OCI-LY3 (cell line): ENCODE results near the gene SULT1C4.

ENCODE experiments used
- H2AFZ ChIP-seq: fragments of 200-600, 300-600 bp; shearing (Covaris generic); 2 replicates; pipeline ENCODE4 v1.6.0; 2014; ENCODE audit warnings: antibody characterized with exemption, low read depth, low read length
- H3K27ac ChIP-seq: fragments of 200-600, 300-600 bp; sonication (generic); 2 replicates; pipeline ENCODE4 v1.5.1; 2014; ENCODE audit warnings: mild to moderate bottlenecking, low read length, moderate library complexity, mixed read lengths
- H3K27me3 ChIP-seq: fragments of 200-600, 300-600 bp; sonication (generic); 2 replicates; pipeline ENCODE4 v1.6.1; 2014; ENCODE audit warnings: low read depth, low read length, mixed read lengths
- H3K36me3 ChIP-seq: fragments of 200-600, 300-600 bp; sonication (generic); replicated peaks from 2 replicates; pipeline ENCODE3; 2014; ENCODE audit warnings: low read depth, low read length, mixed read lengths
- H3K4me1 ChIP-seq: fragments of 300-600, 200-600 bp; sonication (generic); 2 replicates; pipeline ENCODE4 v1.6.1; 2014; ENCODE audit warnings: low read length, mixed read lengths
- H3K4me2 ChIP-seq: fragments of 200-600, 300-600 bp; sonication (generic); 2 replicates; pipeline ENCODE4 v1.6.1; 2014; ENCODE audit warnings: low read length, mixed read lengths
- H3K4me3 ChIP-seq: fragments of 300-600, 200-600 bp; sonication (generic); 2 replicates; pipeline ENCODE4 v1.5.1; 2014; ENCODE audit warnings: antibody characterized with exemption, mild to moderate bottlenecking, low read length, moderate library complexity
- H3K79me2 ChIP-seq: fragments of 300-600, 200-600 bp; shearing (Covaris generic); 2 replicates; pipeline ENCODE4 v1.6.1; 2014; ENCODE audit warnings: mild to moderate bottlenecking, low read length, mixed read lengths
- H3K9ac ChIP-seq: fragments of 300-600, 200-600 bp; shearing (Covaris generic); 2 replicates; pipeline ENCODE4 v1.6.0; 2014; ENCODE audit warnings: mild to moderate bottlenecking, low read length, moderate library complexity
- H3K9me3 ChIP-seq: fragments of 200-600, 300-600 bp; shearing (Covaris generic); 2 replicates; pipeline ENCODE4 v1.6.1; 2014; ENCODE audit warnings: low read length, mixed read lengths; ENCODE audit not compliant: insufficient read depth
- H4K20me1 ChIP-seq: fragments of 200-600, 300-600 bp; sonication (generic); 2 replicates; pipeline ENCODE4 v1.6.1; 2016; ENCODE audit warnings: low read length, mixed read lengths; ENCODE audit not compliant: insufficient read depth
- CTCF ChIP-seq: fragments of 200-600, 300-600 bp; sonication (generic); IDR thresholded peaks from 2 replicates; pipeline ENCODE4 v1.5.1; 2014; ENCODE audit warnings: antibody characterized with exemption, low read length, low read depth
- EZH2phosphoT487 ChIP-seq: fragments of 200-600 bp; shearing (Covaris generic); IDR thresholded peaks from 2 replicates; pipeline ENCODE4 v1.6.1; 2018; ENCODE audit warnings: antibody characterized with exemption, mixed run types, low read depth

The SULT1C4 gene

GRCh38 chr2:108401800-108402199 is 24.0 kb downstream of the SULT1C4 start:
- Histone ChIP-seq H3K79me2 (no peaks in the 10 kb centered on the region), H3K27me3 (no peaks in the 10 kb centered on the region), H3K9ac (no peak overlapping the region), H4K20me1 (no peaks in the 10 kb centered on the region), H3K36me3 (no peaks in the 10 kb centered on the region), H3K9me3 (peaks cover 8% of the 10 kb centered on the region), H3K4me2 (no peak overlapping the region), H3K27ac (no peak overlapping the region), H2AFZ (no peak overlapping the region), H3K4me1 (no peaks in the 10 kb centered on the region), H3K4me3 (no peak overlapping the region)
- TF ChIP-seq EZH2phosphoT487, result no peak
- TF ChIP-seq CTCF, result no peak

- Histone ChIP-seq H3K27ac (no peak overlapping the region), H4K20me1 (no peaks in the 10 kb centered on the region), H3K79me2 (no peaks in the 10 kb centered on the region), H3K9me3 (peaks cover 8% of the 10 kb centered on the region), H3K27me3 (no peaks in the 10 kb centered on the region), H2AFZ (no peak overlapping the region), H3K4me3 (no peak overlapping the region), H3K4me1 (peaks cover 5% of the 10 kb centered on the region), H3K4me2 (no peak overlapping the region), H3K9ac (no peak overlapping the region), H3K36me3 (no peaks in the 10 kb centered on the region)
- TF ChIP-seq CTCF (no peak), EZH2phosphoT487 (no peak)
These were observed 25.7 kb downstream of the SULT1C4 start for GRCh38 chr2:108403494-108403893.

- no peak for TF ChIP-seq CTCF
- no peak for TF ChIP-seq EZH2phosphoT487
- no peak overlapping the region for H2AFZ ChIP-seq
- peaks cover 8% of the 10 kb centered on the region for H3K4me1 ChIP-seq
- no peaks in the 10 kb centered on the region for H3K27me3 ChIP-seq
- no peak overlapping the region for H3K9ac ChIP-seq
- H3K4me3 ChIP-seq, result no peak overlapping the region
- no peak overlapping the region for H3K4me2 ChIP-seq
- no peaks in the 10 kb centered on the region for H4K20me1 ChIP-seq
- H3K27ac ChIP-seq, result no peak overlapping the region
- H3K36me3 ChIP-seq, result no peaks in the 10 kb centered on the region
- H3K79me2 ChIP-seq, result no peaks in the 10 kb centered on the region
- peaks cover 8% of the 10 kb centered on the region for H3K9me3 ChIP-seq
These were observed 27.1 kb downstream of the SULT1C4 start for GRCh38 chr2:108404784-108405397.

GRCh38 chr2:108407864-108408729 is 30.3 kb downstream of the SULT1C4 start:
- H3K36me3 ChIP-seq, result no peaks in the 10 kb centered on the region
- H3K79me2 ChIP-seq, result no peaks in the 10 kb centered on the region
- TF ChIP-seq CTCF (no peak), EZH2phosphoT487 (no peak)
- H3K27me3 ChIP-seq, result no peaks in the 10 kb centered on the region
- no peak overlapping the region for H3K27ac ChIP-seq
- H3K4me3 ChIP-seq, result no peak overlapping the region
- no peak overlapping the region for H3K9ac ChIP-seq
- peaks cover 8% of the 10 kb centered on the region for H3K9me3 ChIP-seq
- H4K20me1 ChIP-seq, result no peaks in the 10 kb centered on the region
- no peak overlapping the region for H2AFZ ChIP-seq
- H3K4me2 ChIP-seq, result no peak overlapping the region
- peaks cover 8% of the 10 kb centered on the region for H3K4me1 ChIP-seq
